Liver (tissue), 9 donors: ENCODE data around the gene DDR2. TPM values are rescaled to one million over a fixed set of nuclear protein-coding genes. Genes with fewer than 3 reads are reported as not detected.
"Not testable (repeated sequence)": the region's sequence is repeated elsewhere in the genome, so short reads cannot be mapped to it uniquely, and the experiment has no call there.

Source experiments
- DNase-seq: peaks from one replicate; pipeline ENCODE4 v3.0.0-alpha.2; 2017; ENCODE audit warnings: low spot score
- H3K27ac ChIP-seq, 2 donors: one replicate each; pipeline ENCODE4 v1.7.0; 2013; ENCODE audit warnings: inconsistent platforms in 2 of 2, low read length in 2 of 2, control low read depth in 1 of 2, low read depth in 1 of 2, mild to moderate bottlenecking in 1 of 2
- H3K27me3 ChIP-seq, 4 donors: one replicate each; pipeline versions ENCODE4 v1.6.1 to v1.7.0; 2013; ENCODE audit warnings: low read length in 3 of 4, inconsistent platforms in 1 of 4, mild to moderate bottlenecking in 1 of 4, moderate library complexity in 1 of 4; ENCODE audit not compliant: control insufficient read depth in 4 of 4, insufficient read depth in 4 of 4
- H3K36me3 ChIP-seq, 4 donors: one replicate each; pipeline versions ENCODE4 v1.6.1 to v1.7.0; 2013; ENCODE audit warnings: low read length in 3 of 4, mild to moderate bottlenecking in 3 of 4, low read depth in 1 of 4, moderate library complexity in 1 of 4; ENCODE audit not compliant: control insufficient read depth in 4 of 4, insufficient read depth in 3 of 4
- H3K4me1 ChIP-seq, 4 donors: one replicate each; pipeline versions ENCODE4 v1.6.1 to v1.7.0; 2013; ENCODE audit warnings: low read length in 3 of 4, mild to moderate bottlenecking in 3 of 4, moderate library complexity in 1 of 4; ENCODE audit not compliant: control insufficient read depth in 4 of 4, insufficient read depth in 4 of 4
- H3K4me3 ChIP-seq, 3 donors: one replicate each; pipeline versions ENCODE4 v1.6.1 to v1.7.0; 2013; ENCODE audit warnings: low read length in 3 of 3, control low read depth in 1 of 3, low read depth in 1 of 3, mild to moderate bottlenecking in 1 of 3
- H3K9ac ChIP-seq, 2 donors: one replicate each; pipeline ENCODE4 v1.7.0; 2013; ENCODE audit warnings: low read length in 2 of 2, mild to moderate bottlenecking in 2 of 2, moderate library complexity in 2 of 2, control low read depth in 1 of 2, low read depth in 1 of 2
- H3K9me3 ChIP-seq, 4 donors: one replicate each; pipeline versions ENCODE4 v1.6.1 to v1.7.0; 2013; ENCODE audit warnings: low read length in 3 of 4; ENCODE audit not compliant: control insufficient read depth in 4 of 4
- ATF3 ChIP-seq: IDR thresholded peaks from 2 replicates; pipeline ENCODE4 v1.6.1; 2016; ENCODE audit warnings: antibody characterized with exemption
- CTCF ChIP-seq: fragments of 150-350 bp; IDR thresholded peaks from 2 replicates; pipeline ENCODE4 v1.5.1; 2017; ENCODE audit warnings: improper control_type of control experiment, low read depth, low read length; ENCODE audit not compliant: missing input control
- EGR1 ChIP-seq, 2 donors: IDR thresholded peaks; 2 replicates each; pipeline ENCODE4 v1.6.1; 2016 to 2018; ENCODE audit warnings: antibody characterized with exemption in 2 of 2, low read depth in 2 of 2
- FOXA1 ChIP-seq: IDR thresholded peaks from 2 replicates; pipeline ENCODE4 v1.6.1; 2016; ENCODE audit warnings: antibody characterized with exemption
- FOXA2 ChIP-seq: IDR thresholded peaks from 2 replicates; pipeline ENCODE4 v1.6.1; 2016; ENCODE audit warnings: antibody characterized with exemption
- GABPA ChIP-seq, 2 donors: IDR thresholded peaks in 1 of 2; conservative IDR thresholded peaks in 1 of 2; 2 replicates each; pipeline ENCODE4 v1.6.1; 2016; ENCODE audit warnings: antibody characterized with exemption in 2 of 2, mild to moderate bottlenecking in 1 of 2, moderate library complexity in 1 of 2
- HNF4A ChIP-seq, 2 donors: conservative IDR thresholded peaks; 2 replicates each; pipeline ENCODE4 v1.6.1; 2016; ENCODE audit warnings: antibody characterized with exemption in 2 of 2, mild to moderate bottlenecking in 2 of 2
- HNF4G ChIP-seq: IDR thresholded peaks from 2 replicates; pipeline ENCODE4 v1.6.1; 2016; ENCODE audit warnings: antibody characterized with exemption
- JUND ChIP-seq, 2 donors: IDR thresholded peaks; 2 replicates each; pipeline ENCODE4 v1.6.1; 2016; ENCODE audit warnings: antibody characterized with exemption in 2 of 2
- MAX ChIP-seq: IDR thresholded peaks from 2 replicates; pipeline ENCODE4 v1.6.1; 2016; ENCODE audit warnings: antibody characterized with exemption
- NR2F2 ChIP-seq: IDR thresholded peaks from 2 replicates; pipeline ENCODE4 v1.6.1; 2016; ENCODE audit warnings: antibody characterized with exemption
- RAD21 ChIP-seq, 2 donors: IDR thresholded peaks; 2 replicates each; pipeline ENCODE4 v1.6.1; 2016; ENCODE audit warnings: antibody characterized with exemption in 2 of 2, mild to moderate bottlenecking in 2 of 2
- REST ChIP-seq: IDR thresholded peaks from 2 replicates; pipeline ENCODE4 v1.6.1; 2016; ENCODE audit warnings: antibody characterized with exemption, mild to moderate bottlenecking
- RXRA ChIP-seq, 2 donors: IDR thresholded peaks; 2 replicates each; pipeline ENCODE4 v1.6.1; 2017 to 2018; ENCODE audit warnings: antibody characterized with exemption in 2 of 2, mild to moderate bottlenecking in 1 of 2
- SP1 ChIP-seq: IDR thresholded peaks from 2 replicates; pipeline ENCODE4 v1.6.1; 2018; ENCODE audit warnings: antibody characterized with exemption, mild to moderate bottlenecking
- TAF1 ChIP-seq: conservative IDR thresholded peaks from 2 replicates; pipeline ENCODE4 v1.6.1; 2016; ENCODE audit warnings: antibody characterized with exemption, mild to moderate bottlenecking
- YY1 ChIP-seq: IDR thresholded peaks from 2 replicates; pipeline ENCODE4 v1.6.1; 2016; ENCODE audit warnings: antibody characterized with exemption, mild to moderate bottlenecking
- ZBTB33 ChIP-seq: IDR thresholded peaks from 2 replicates; pipeline ENCODE4 v1.6.1; 2016; ENCODE audit warnings: antibody characterized with exemption
- WGBS: extraction: QIAGEN DNeasy Blood & Tissue Kit; methylation state at CpG from one replicate; pipeline ENCODE4 v1.1.7; 2013; 5-methylcytosine and 5-hydroxymethylcytosine counted together
- polyA plus RNA-seq, 2 donors: library from polyadenylated mRNA; stranded (reverse) in 1 of 2; unstranded in 1 of 2; fragments of 200-250 nt in 1 of 2; fragments of >200 nt in 1 of 2; fragmentation: Nextera tagmentation in 1 of 2; extraction: Ambion mirVana in 1 of 2; gene quantifications; one replicate each; pipeline versions ENCODE4 v1.2.1 to v1.2.3, GENCODE V29; 2013 to 2015
- total RNA-seq, 2 donors: library from RNA; depleted of rRNA; stranded (reverse); fragments of >200 nt; gene quantifications; one replicate each; pipeline ENCODE4 v1.2.3, GENCODE V29; 2014
- donor health status: healthy.
- donor health status: healthy.
- donor health status: healthy.
- donor health status: healthy.
- donor health status: healthy.

Gene DDR2
- total and polyA plus RNA-seq, 4 donors: 1.2 to 6.4 (median 2.1) TPM

- H3K36me3 ChIP-seq: no peaks in the 10 kb centered on the region
- no peak for TF ChIP-seq HNF4A (conservative IDR thresholded peaks at IDR 0.05)
- no peak for DNase-seq
- no peak overlapping the region for H3K27ac ChIP-seq
- H3K9ac ChIP-seq: no peak overlapping the region
- H3K4me3 ChIP-seq: no peak overlapping the region
- 95% methylated on average over 7 of the region's 7 CpGs for WGBS
- H3K4me1 ChIP-seq: no peaks in the 10 kb centered on the region
- no peaks in the 10 kb centered on the region for H3K27me3 ChIP-seq
- H3K9me3 ChIP-seq: no peaks in the 10 kb centered on the region
Measured at GRCh38 chr1:162725301-162725837, 93.1 kb downstream of the DDR2 start.

- no peak overlapping the region for H3K4me3 ChIP-seq
- no peak overlapping the region for H3K9ac ChIP-seq
- H3K27me3 ChIP-seq: no peaks in the 10 kb centered on the region
- no peaks in the 10 kb centered on the region for H3K9me3 ChIP-seq
- no peak for TF ChIP-seq TAF1
- TF ChIP-seq ATF3: no peak
- TF ChIP-seq EGR1 (IDR thresholded peaks at IDR 0.05; ENCODE audit: low read depth in 2 of 2): no peak
- no peak for TF ChIP-seq HNF4A (conservative IDR thresholded peaks at IDR 0.05)
- no peak for TF ChIP-seq CTCF
- no peak for TF ChIP-seq ZBTB33
- no peak for TF ChIP-seq SP1
- TF ChIP-seq YY1: no peak
- no peak for TF ChIP-seq FOXA1
- no peak for TF ChIP-seq FOXA2
- no peak for TF ChIP-seq HNF4G
- TF ChIP-seq REST: no peak
- TF ChIP-seq NR2F2: no peak
- no peak for TF ChIP-seq RAD21 (IDR thresholded peaks at IDR 0.05)
- no peak for TF ChIP-seq JUND (IDR thresholded peaks at IDR 0.05)
- no peak for TF ChIP-seq GABPA (IDR thresholded peaks at IDR 0.05 in 1 of 2, conservative IDR thresholded peaks at IDR 0.05 in 1 of 2)
- no peak for TF ChIP-seq MAX
- no peak for TF ChIP-seq RXRA (IDR thresholded peaks at IDR 0.05)
- DNase-seq: no peak
- no peak overlapping the region for H3K27ac ChIP-seq
- H3K36me3 ChIP-seq: no peaks in the 10 kb centered on the region
- no peaks in the 10 kb centered on the region for H3K4me1 ChIP-seq
- WGBS: 94% methylated on average over 3 of the region's 3 CpGs
Measured at GRCh38 chr1:162726555-162726954, 94.3 kb downstream of the DDR2 start.

- H3K9ac ChIP-seq: not testable (repeated sequence)
- no CpG with 5 or more reads among the region's 1 CpG for WGBS
Measured at GRCh38 chr1:162727493-162727892, 95.2 kb downstream of the DDR2 start.

More at GRCh38 chr1:162727493-162727892, 95.2 kb downstream of the DDR2 start:
- H3K27ac ChIP-seq, DNase-seq, H3K9me3 ChIP-seq, H3K36me3 ChIP-seq, H3K27me3 ChIP-seq, H3K4me3 ChIP-seq, H3K4me1 ChIP-seq: not testable (repeated sequence)
